ENCODE results near the gene LDHA.

LDHA gene

DNA sequence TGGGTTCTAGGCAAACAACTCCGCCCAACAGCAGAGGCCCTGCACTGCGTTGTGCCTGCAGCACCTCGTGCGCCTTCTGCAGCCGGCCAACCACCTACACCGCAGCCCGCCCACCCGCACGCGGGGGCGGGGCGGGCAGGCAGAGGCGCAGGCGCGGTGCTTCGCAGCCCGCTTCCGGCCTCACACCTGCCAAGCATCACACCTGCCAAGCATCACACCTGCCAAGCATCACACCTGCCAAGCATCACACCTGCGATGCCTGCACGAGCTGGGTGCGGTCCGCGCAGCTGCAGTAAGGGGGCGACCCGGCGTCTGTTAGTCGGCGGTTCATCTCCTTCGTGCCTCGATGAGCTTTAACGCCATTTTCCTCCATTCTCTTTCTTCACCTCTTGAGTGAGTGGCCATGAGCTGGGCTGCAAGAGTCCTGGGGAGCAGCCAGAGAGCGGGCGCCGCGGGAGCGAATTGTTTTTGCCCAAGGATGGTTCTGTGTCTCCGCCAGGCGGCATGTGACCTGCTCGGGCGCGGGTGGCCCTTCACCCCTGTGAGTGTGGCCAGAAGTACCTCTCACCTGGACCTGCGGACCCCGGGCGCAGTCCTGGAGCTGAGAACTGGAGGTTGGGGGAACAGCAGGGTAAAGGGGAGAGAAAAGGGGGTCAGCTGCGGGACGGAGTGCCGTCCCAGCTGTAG lies 61.5 kb downstream of the LDHA start, which contains the start of gene LDHAL6A:
Gene LDHAL6A, plus strand, starts transcription at position 171 of the 687 bp plus-strand sequence. CDS start 825 bp downstream, outside the sequence.
- Histone ChIP-seq H3K9me3 (ENCODE audit: control insufficient read depth, low read length) (no peaks in the 10 kb centered on the region), H3K27me3 (ENCODE audit: control insufficient read depth, insufficient read depth, low read length) (peaks cover 10% of the 10 kb centered on the region), H3K9ac (ENCODE audit: low read length) (no peak within 1 kb of the TSS), H3K4me1 (ENCODE audit: control insufficient read depth, insufficient read depth, low read length) (no peaks in the 10 kb centered on the region), H3K36me3 (ENCODE audit: control insufficient read depth, insufficient read depth, low read length) (no peaks in the 10 kb centered on the region), H3K4me3 (ENCODE audit: low read length) (no peak within 1 kb of the TSS)

DNA sequence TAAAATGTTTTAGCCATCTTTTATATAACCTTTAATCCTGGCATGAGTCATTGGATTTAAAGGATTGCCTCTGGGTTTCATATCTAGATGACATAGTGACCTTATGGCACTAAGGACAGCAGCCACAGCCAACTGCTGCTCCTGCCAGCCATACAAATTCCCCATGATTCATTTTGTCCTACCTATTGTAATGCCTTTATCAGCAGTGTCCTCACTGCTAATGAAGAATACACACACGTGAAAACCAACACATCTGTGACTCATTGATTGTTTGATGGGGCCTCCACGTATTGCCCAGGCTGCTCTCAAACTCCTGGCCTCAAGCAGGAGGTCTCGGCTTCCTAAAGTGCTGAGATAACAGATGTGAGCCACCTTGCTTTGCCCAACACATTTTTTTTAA lies 63.1 kb downstream of the LDHA start:
- Histone ChIP-seq H3K9ac (ENCODE audit: low read length) (no peak overlapping the region), H3K9me3 (ENCODE audit: control insufficient read depth, low read length) (no peaks in the 10 kb centered on the region), H3K36me3 (ENCODE audit: control insufficient read depth, insufficient read depth, low read length) (no peaks in the 10 kb centered on the region), H3K27me3 (ENCODE audit: control insufficient read depth, insufficient read depth, low read length) (peaks cover 10% of the 10 kb centered on the region), H3K4me1 (ENCODE audit: control insufficient read depth, insufficient read depth, low read length) (no peaks in the 10 kb centered on the region), H3K4me3 (ENCODE audit: low read length) (no peak overlapping the region)
